CD4-positive, alpha-beta T cell treated with Interferon alpha-2 for 1 hour (primary cell): Measurements from ENCODE around the gene FOSL2.
A peak's percentile ranks its signal among the peaks of the same experiment; 100 is the strongest.

Experiments
- DNase-seq, 2 donors: peaks; one replicate each; pipeline ENCODE4 v3.0.0-alpha.2; 2020 to 2022

The FOSL2 gene

GRCh38 chr2:28375742-28376631 lies 16.7 kb upstream of the FOSL2 start:
- DNase-seq: no peak

GRCh38 chr2:28377195-28377816 lies 15.4 kb upstream of the FOSL2 start:
- no peak for DNase-seq

- no peak for DNase-seq
These were observed 14.5 kb upstream of the FOSL2 start for GRCh38 chr2:28377984-28378678.

- no peak for DNase-seq
These were observed 13.7 kb upstream of the FOSL2 start for GRCh38 chr2:28378679-28379584.

GRCh38 chr2:28380219-28380618 lies 12.4 kb upstream of the FOSL2 start:
- DNase-seq: no peak

- no peak for DNase-seq
These were observed 11.2 kb upstream of the FOSL2 start for GRCh38 chr2:28381225-28382180.

- no peak for DNase-seq
These were observed 9.9 kb upstream of the FOSL2 start for GRCh38 chr2:28382755-28383154.

GRCh38 chr2:28387082-28387960 lies 5.3 kb upstream of the FOSL2 start:
- no peak for DNase-seq

- DNase-seq: no peak
These were observed 3.0 kb upstream of the FOSL2 start for GRCh38 chr2:28389399-28390240.

GRCh38 chr2:28390241-28390745 lies 2.4 kb upstream of the FOSL2 start:
- DNase-seq: peak; percentile 84 to 89

- no peak for DNase-seq
These were observed 1.7 kb upstream of the FOSL2 start for GRCh38 chr2:28390746-28391563.

- peak; percentile 77 to 78 for DNase-seq
These were observed 928 bp upstream of the FOSL2 start for GRCh38 chr2:28391564-28392296.

GRCh38 chr2:28393114-28393836 lies 617 bp downstream of the FOSL2 start:
- peak; percentile 41 to 61 for DNase-seq

- peak; percentile 38 to 45 for DNase-seq
These were observed 1.7 kb downstream of the FOSL2 start for GRCh38 chr2:28394331-28394877.

- peak in 1 of 2 donors; percentile 10 for DNase-seq
These were observed 2.3 kb downstream of the FOSL2 start for GRCh38 chr2:28394997-28395333.

- peak; percentile 28 to 39 for DNase-seq
These were observed 2.8 kb downstream of the FOSL2 start for GRCh38 chr2:28395334-28396061.
